Neural cell (in vitro differentiated cells): Measurements from ENCODE around the gene PANK2. TPM values are rescaled to one million over a fixed set of nuclear protein-coding genes. Genes with fewer than 3 reads are reported as not detected.

ENCODE experiments used
- H2AFZ ChIP-seq: fragments of 200-600, 300-800 bp; sonication (generic), shearing (Covaris generic); 2 replicates; pipeline ENCODE4 v1.6.0; 2014; ENCODE audit warnings: low read depth, mild to moderate bottlenecking, antibody characterized with exemption, low read length, moderate library complexity
- H3F3A ChIP-seq: fragments of 200-600 bp; shearing (Covaris generic); 2 replicates; pipeline ENCODE4 v1.6.1; 2016; ENCODE audit warnings: mild to moderate bottlenecking, moderate library complexity, mixed read lengths, antibody characterized with exemption, low read length; ENCODE audit not compliant: insufficient read depth, poor library complexity, severe bottlenecking
- H3K27ac ChIP-seq: fragments of 200-600, 300-800 bp; sonication (generic), shearing (Covaris generic); 2 replicates; pipeline ENCODE4 v1.5.1; 2014; ENCODE audit warnings: mild to moderate bottlenecking, low read length, moderate library complexity
- H3K27me3 ChIP-seq: fragments of 300-800, 200-600 bp; sonication (generic), shearing (Covaris generic); 2 replicates; pipeline ENCODE4 v1.6.0; 2014; ENCODE audit warnings: mild to moderate bottlenecking, low read depth, low read length, moderate library complexity; ENCODE audit not compliant: insufficient read depth
- H3K36me3 ChIP-seq: fragments of 300-800, 200-600 bp; sonication (generic), shearing (Covaris generic); 2 replicates; pipeline ENCODE4 v1.5.1; 2014; ENCODE audit warnings: mild to moderate bottlenecking, antibody characterized with exemption, low read length, moderate library complexity; ENCODE audit not compliant: insufficient read depth
- H3K4me2 ChIP-seq: fragments of 300-800, 200-600 bp; sonication (generic), shearing (Covaris generic); 2 replicates; pipeline ENCODE4 v1.6.0; 2014; ENCODE audit warnings: mild to moderate bottlenecking, low read length
- H3K4me3 ChIP-seq: fragments of 300-800, 200-600 bp; sonication (generic), shearing (Covaris generic); 2 replicates; pipeline ENCODE4 v1.5.1; 2014; ENCODE audit warnings: mild to moderate bottlenecking, low read length, moderate library complexity
- H3K79me2 ChIP-seq: fragments of 200-600 bp; shearing (Covaris generic); replicated peaks from 2 replicates; pipeline ENCODE4 v1.6.0; 2014; ENCODE audit warnings: mild to moderate bottlenecking, low read length, moderate library complexity; ENCODE audit not compliant: insufficient read depth
- H3K9ac ChIP-seq: fragments of 300-800, 200-600 bp; sonication (generic), shearing (Covaris generic); 2 replicates; pipeline ENCODE4 v1.6.1; 2016; ENCODE audit warnings: mild to moderate bottlenecking, low read length, mixed read lengths
- H3K9me2 ChIP-seq: fragments of 200-600 bp; shearing (Covaris generic); 2 replicates; pipeline ENCODE4 v1.6.1; 2016; ENCODE audit warnings: mild to moderate bottlenecking, low read length, mixed read lengths; ENCODE audit not compliant: insufficient read depth
- H3K9me3 ChIP-seq: fragments of 200-600, 300-800 bp; sonication (generic), shearing (Covaris generic); 2 replicates; pipeline ENCODE4 v1.6.1; 2016; ENCODE audit warnings: mild to moderate bottlenecking, mixed run types, low read length, moderate library complexity, mixed read lengths
- H4K20me1 ChIP-seq: fragments of 200-600 bp; shearing (Covaris generic); 2 replicates; pipeline ENCODE4 v1.6.1; 2016; ENCODE audit warnings: mild to moderate bottlenecking, mixed run types; ENCODE audit not compliant: insufficient read depth
- CTCF ChIP-seq: fragments of 450-650 bp; IDR thresholded peaks from 2 replicates; pipeline ENCODE4 v1.5.1; 2014; ENCODE audit warnings: antibody characterized with exemption, mild to moderate bottlenecking, moderate library complexity; ENCODE audit not compliant: poor library complexity, severe bottlenecking
- EP300 ChIP-seq: fragments of 450-650 bp; conservative IDR thresholded peaks from 2 replicates; pipeline ENCODE4 v1.6.1; 2014; ENCODE audit warnings: antibody characterized with exemption, mild to moderate bottlenecking, moderate library complexity; ENCODE audit not compliant: poor library complexity, severe bottlenecking
- EZH2 ChIP-seq: fragments of 200-600, 300-800 bp; shearing (Covaris generic), sonication (generic); IDR thresholded peaks from 2 replicates; pipeline ENCODE4 v1.6.1; 2014; ENCODE audit warnings: antibody characterized with exemption, low read length, borderline replicate concordance, mild to moderate bottlenecking; ENCODE audit not compliant: insufficient read depth, poor library complexity, severe bottlenecking
- MXI1 ChIP-seq: fragments of 450-650 bp; conservative IDR thresholded peaks from 2 replicates; pipeline ENCODE4 v1.6.1; 2014; ENCODE audit warnings: antibody characterized with exemption, mild to moderate bottlenecking; ENCODE audit not compliant: poor library complexity, severe bottlenecking
- POLR2AphosphoS5 ChIP-seq: IDR thresholded peaks from 2 replicates; pipeline ENCODE4 v1.6.1; 2012
- RAD21 ChIP-seq: fragments of 450-650 bp; conservative IDR thresholded peaks from 2 replicates; pipeline ENCODE4 v1.6.1; 2014; ENCODE audit warnings: antibody characterized with exemption, mild to moderate bottlenecking, moderate library complexity
- REST ChIP-seq: IDR thresholded peaks from 2 replicates; pipeline ENCODE4 v1.6.1; 2012; ENCODE audit warnings: borderline replicate concordance
- SMC3 ChIP-seq: fragments of 450-650 bp; conservative IDR thresholded peaks from 2 replicates; pipeline ENCODE4 v1.6.1; 2014; ENCODE audit warnings: antibody characterized with exemption, mild to moderate bottlenecking, moderate library complexity; ENCODE audit not compliant: poor library complexity
- TAF1 ChIP-seq: IDR thresholded peaks from 2 replicates; pipeline ENCODE4 v1.6.1; 2012; ENCODE audit warnings: low read depth
- polyA plus RNA-seq: library from polyadenylated mRNA; depleted of rRNA; stranded (reverse); fragments of >200 nt; gene quantifications from 2 replicates; pipeline ENCODE4 v1.2.3, GENCODE V29; 2014

Gene PANK2
- polyA plus RNA-seq, 1 donor from 2014 or later, result 41.7 TPM

GRCh38 chr20:3862333-3862732 is 26.9 kb upstream of the PANK2 start:
- no peaks in the 10 kb centered on the region for H3K27me3 ChIP-seq
- no peak overlapping the region for H3K27ac ChIP-seq
- no peak overlapping the region for H3K4me3 ChIP-seq
- H3K9ac ChIP-seq, result no peak overlapping the region
- no peak overlapping the region for H3K4me2 ChIP-seq
- no peak overlapping the region for H2AFZ ChIP-seq
- H3K79me2 ChIP-seq, result no peaks in the 10 kb centered on the region
- no peak for TF ChIP-seq CTCF
- no peak for TF ChIP-seq EZH2
- TF ChIP-seq TAF1, result no peak
- TF ChIP-seq REST, result no peak
- no peak for TF ChIP-seq MXI1
- no peak for TF ChIP-seq RAD21
- TF ChIP-seq POLR2AphosphoS5, result no peak
- TF ChIP-seq SMC3, result no peak
- TF ChIP-seq EP300, result no peak
- no peaks in the 10 kb centered on the region for H4K20me1 ChIP-seq
- H3F3A ChIP-seq, result no peaks in the 10 kb centered on the region
- H3K36me3 ChIP-seq, result peaks cover 8% of the 10 kb centered on the region
- H3K9me2 ChIP-seq, result no peaks in the 10 kb centered on the region
- H3K9me3 ChIP-seq, result no peaks in the 10 kb centered on the region

- Histone ChIP-seq H3K9me3 (no peaks in the 10 kb centered on the region), H3K4me3 (no peak overlapping the region), H4K20me1 (no peaks in the 10 kb centered on the region), H3K27ac (no peak overlapping the region), H3K36me3 (peaks cover 8% of the 10 kb centered on the region), H3F3A (no peaks in the 10 kb centered on the region), H2AFZ (no peak overlapping the region), H3K27me3 (no peaks in the 10 kb centered on the region), H3K79me2 (no peaks in the 10 kb centered on the region), H3K4me2 (no peak overlapping the region), H3K9ac (no peak overlapping the region), H3K9me2 (no peaks in the 10 kb centered on the region)
- no peak for TF ChIP-seq POLR2AphosphoS5
- TF ChIP-seq CTCF, result no peak
- TF ChIP-seq EP300, result no peak
- no peak for TF ChIP-seq RAD21
- TF ChIP-seq REST, result no peak
- TF ChIP-seq MXI1, result no peak
- TF ChIP-seq SMC3, result no peak
- TF ChIP-seq EZH2, result no peak
- TF ChIP-seq TAF1, result no peak
These were observed 25.9 kb upstream of the PANK2 start for GRCh38 chr20:3863317-3863716.
